Epithelial cell of proximal tubule (primary cell): ENCODE measurements around the gene ZC3HAV1L. TPM values are rescaled to one million over a fixed set of nuclear protein-coding genes. Genes with fewer than 3 reads are reported as not detected.

Experiments used
- DNase-seq: peaks from one replicate; pipeline ENCODE4 v3.0.0-alpha.2; 2011; ENCODE audit warnings: low read depth
- H3K4me3 ChIP-seq: 2 replicates; pipeline ENCODE4 v1.5.1; 2011; ENCODE audit warnings: low read depth, mild to moderate bottlenecking, low read length
- total RNA-seq: library from RNA; depleted of rRNA; stranded (reverse); fragments of >200 nt; gene quantifications from 2 replicates; pipeline ENCODE4 v1.2.3, GENCODE V29; 2015
- TF ChIP-seq, protein P1 (sequence below): conservative IDR thresholded peaks from 2 replicates; pipeline ENCODE4 v1.5.1; 2012; ENCODE audit warnings: low read depth, mild to moderate bottlenecking, low read length

The ZC3HAV1L gene
- total RNA-seq, 1 donor from 2014 or later: 39.3 TPM

DNA sequence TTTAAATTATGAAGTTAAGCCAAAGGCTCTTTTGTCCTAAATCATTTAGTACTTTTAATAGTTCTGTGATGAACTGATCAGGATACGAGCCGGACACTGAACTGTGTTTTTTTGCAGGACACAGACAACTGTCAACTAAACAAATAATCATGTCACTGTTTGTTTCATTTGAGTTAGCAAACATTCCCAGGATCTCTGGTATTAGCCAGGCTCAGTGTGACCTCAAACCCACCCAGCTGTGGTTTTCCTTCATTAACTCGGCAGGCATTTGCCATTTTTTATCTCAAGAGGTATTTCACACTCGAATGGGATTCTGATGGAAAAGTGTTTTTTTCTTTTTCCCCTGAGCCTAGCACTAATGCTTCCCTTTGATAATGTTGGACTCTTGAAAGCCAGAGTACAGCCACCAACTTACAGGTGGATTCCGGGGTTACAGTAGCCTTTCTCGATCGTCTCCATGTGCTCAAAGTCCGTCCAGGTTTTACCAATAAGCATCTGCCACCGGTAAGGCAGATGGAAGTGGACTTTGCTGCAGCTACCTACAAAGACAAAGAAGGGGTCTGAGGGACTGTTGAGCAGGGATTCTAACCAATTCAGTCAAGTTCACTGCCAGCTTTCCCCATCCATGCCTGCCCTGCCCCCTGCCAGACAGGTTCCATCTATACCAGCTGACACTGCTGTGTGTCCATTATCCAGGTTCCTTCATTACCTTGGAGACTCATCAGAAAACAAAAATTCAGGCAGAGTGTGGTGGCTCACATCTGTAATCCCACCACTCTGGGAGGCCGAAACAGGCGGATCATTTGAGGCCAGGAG, 40.2 kb upstream of the ZC3HAV1L start:
- TF ChIP-seq, protein P1, sequence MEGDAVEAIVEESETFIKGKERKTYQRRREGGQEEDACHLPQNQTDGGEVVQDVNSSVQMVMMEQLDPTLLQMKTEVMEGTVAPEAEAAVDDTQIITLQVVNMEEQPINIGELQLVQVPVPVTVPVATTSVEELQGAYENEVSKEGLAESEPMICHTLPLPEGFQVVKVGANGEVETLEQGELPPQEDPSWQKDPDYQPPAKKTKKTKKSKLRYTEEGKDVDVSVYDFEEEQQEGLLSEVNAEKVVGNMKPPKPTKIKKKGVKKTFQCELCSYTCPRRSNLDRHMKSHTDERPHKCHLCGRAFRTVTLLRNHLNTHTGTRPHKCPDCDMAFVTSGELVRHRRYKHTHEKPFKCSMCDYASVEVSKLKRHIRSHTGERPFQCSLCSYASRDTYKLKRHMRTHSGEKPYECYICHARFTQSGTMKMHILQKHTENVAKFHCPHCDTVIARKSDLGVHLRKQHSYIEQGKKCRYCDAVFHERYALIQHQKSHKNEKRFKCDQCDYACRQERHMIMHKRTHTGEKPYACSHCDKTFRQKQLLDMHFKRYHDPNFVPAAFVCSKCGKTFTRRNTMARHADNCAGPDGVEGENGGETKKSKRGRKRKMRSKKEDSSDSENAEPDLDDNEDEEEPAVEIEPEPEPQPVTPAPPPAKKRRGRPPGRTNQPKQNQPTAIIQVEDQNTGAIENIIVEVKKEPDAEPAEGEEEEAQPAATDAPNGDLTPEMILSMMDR: no peak
- no peak overlapping the region for H3K4me3 ChIP-seq
- DNase-seq: no peak

DNA sequence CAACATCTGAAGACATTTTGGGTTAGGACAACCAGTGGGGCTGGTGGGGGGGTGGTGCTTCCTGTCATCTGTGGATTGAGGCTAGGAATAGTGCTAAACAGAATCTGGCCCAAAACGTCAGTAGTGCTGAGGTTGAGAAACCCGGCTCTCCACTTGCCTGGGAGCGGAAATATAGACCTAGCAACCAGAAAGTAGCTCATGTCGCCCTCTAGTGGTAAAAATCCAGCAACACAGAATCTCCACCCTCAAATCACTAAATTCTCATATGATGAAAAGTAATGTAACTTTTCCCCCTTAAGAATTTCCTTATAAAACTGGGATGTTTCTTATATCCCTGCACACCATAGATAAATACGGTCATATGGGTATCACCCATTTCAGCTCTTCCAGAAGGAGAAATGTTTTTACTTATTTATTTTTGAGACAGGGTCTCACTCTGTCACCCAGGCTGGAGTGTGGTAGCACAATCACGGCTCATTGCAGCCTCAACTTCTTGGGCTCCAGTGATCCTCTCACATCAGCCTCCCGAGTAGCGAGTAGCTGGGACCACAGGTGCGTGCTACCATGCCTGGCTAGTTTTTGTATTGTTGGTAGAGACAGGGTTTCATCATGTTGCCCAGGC, 39.3 kb upstream of the ZC3HAV1L start:
- TF ChIP-seq, protein P1: peak; percentile 81
- peak; percentile 33 for DNase-seq
- no peak overlapping the region for H3K4me3 ChIP-seq

DNA sequence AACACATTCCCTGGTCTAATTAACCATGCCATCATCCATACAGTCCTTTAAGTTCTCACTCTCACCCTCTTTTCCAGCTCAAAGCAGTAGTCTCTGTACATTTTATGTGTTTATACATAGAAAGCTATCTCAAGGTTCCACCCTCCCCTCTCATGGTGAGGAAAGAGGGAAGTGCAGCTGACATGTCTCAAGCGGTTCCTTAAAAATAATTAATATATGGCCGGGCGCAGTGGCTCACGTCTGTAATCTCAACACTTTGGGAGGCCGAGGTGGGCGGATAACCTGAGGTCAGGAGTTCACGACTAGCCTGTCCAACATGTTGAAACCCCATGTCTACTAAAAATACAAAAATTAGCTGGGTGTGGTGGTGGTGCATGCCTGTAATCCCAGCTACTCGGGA, 37.0 kb upstream of the ZC3HAV1L start:
- TF ChIP-seq, protein P1: no peak
- no peak overlapping the region for H3K4me3 ChIP-seq
- DNase-seq: no peak

DNA sequence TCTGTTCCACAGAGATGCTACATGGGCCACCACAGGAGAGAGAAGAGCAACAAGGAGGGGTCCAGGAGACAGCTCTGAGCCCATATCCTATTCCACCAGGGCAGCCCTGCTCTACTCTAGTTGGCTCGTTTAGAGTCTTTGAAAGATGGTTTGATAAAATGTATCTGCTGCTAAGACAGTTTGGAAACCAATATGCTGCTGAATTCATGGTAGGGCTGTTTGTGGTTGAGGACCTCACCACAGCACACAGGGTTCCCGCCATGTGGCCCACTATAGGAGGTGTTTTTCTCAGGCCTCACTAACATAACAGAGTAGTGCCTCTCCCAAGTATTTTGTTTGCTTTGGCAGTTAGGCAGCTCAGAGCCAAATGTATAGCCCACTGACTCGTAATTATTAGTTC, 35.8 kb upstream of the ZC3HAV1L start:
- no peak overlapping the region for H3K4me3 ChIP-seq
- TF ChIP-seq, protein P1: no peak
- no peak for DNase-seq

DNA sequence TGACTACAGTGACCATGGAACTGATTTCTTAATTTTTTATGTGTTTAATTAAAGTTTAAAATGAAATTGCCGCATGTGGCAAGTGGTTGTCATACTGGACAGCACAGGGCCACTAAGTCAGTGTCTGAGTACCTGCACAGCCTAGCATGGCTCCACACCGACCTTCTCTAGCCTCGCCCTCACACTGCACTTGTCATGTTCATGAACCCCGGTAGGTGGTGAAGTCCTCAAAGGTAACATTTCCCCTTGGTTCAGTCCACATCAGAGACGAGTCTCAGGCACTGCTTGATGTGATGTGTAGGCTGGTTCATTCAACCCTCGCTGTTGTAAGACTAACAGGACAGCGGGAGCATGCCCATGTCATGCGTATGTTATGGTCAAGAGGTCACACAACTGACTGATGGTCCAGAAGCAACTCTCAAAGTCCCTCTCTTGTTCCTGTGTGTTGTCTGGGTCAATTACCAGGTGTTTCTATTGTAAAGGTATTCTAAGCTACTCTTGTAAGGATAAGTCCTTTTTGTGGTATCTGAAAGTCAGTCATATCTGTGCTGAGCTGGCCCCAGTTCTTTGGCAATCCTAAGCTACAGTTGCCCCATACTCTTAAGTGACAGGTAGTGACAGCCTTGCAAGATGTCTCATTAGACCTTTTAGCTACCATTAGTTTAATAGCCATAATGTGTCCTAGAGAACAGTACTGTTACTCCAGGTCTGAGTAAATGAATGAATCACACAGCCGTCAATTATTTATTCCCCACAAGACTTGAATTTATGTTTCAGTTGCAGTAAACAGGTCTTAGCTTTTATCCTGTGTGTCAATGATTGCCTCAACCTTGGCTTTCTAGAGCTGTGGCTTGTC, 32.9 kb upstream of the ZC3HAV1L start:
- TF ChIP-seq, protein P1: no peak
- no peak overlapping the region for H3K4me3 ChIP-seq
- DNase-seq: peak; percentile 25

DNA sequence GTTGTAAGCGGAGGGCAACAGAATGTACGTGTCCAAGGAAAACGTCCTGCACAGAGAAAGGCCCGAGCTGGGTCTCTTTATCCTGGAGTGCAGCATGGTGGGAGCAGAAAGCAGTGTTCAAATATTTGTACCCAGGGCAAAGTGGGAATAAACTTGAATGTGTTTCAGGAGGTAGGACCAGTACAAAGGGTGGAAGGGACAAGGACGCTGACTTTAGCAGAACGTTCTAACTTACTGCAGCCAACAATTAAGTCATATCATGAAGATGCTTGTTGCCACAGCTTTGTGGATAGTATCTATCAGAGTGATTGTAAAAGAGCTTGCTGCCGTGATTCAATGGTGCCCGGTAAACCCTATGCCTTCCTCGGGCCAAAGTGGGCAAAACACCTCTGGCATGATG, 30.5 kb upstream of the ZC3HAV1L start:
- TF ChIP-seq, protein P1: no peak
- H3K4me3 ChIP-seq: no peak overlapping the region
- DNase-seq: no peak
